Stimulated activated CD4-positive, alpha-beta T cell treated with anti-CD3 and anti-CD28 coated beads, Interleukin-4, amount 100 ng/mL, for 4 hours (primary cell): ENCODE data around the gene NPIPA7.
"Not testable (repeated sequence)": the region's sequence is repeated elsewhere in the genome, so short reads cannot be mapped to it uniquely, and the experiment has no call there.

ENCODE experiments used
- DNase-seq, 2 experiments: peaks; one replicate each; pipeline ENCODE4 v3.0.0-alpha.2; 2020

Gene NPIPA7

DNA sequence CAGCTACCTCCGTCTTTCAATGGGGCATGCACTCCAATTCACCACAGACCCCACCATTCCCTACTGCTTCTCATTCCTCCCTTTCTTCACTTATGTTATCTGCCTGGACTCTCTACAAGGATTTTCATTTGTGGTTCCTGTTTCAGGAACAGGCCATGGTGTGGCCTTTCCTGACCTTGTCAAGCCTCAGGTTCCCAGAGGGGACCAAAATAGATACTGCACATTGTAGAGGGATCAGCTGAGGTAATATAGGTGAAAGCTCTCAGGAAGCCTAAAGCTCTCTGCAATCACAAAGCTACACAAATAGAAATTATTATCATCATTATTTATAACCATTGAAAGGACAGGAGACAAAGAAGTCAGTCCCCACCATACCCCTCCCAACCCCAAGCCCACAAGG, 41.6 kb downstream of the NPIPA7 start:
- DNase-seq: not testable (repeated sequence)

DNA sequence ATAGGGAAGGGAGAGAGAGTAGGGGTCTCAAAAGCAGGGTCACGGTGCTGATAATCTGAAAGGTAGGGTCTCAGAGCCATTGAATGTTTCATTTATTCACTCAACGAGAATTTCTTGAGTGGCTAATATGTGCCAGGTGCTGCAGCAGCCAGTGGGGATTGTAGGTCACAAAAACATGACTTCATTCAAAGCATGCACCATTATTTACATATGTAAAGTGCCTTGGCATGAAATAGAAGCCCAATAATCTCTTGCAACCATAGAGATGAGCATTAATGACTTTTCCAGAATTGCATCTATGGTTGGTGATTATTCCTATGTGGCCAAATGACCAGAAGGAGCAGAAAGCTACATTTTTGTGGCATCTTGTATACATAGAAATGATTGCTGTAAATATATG, 46.2 kb downstream of the NPIPA7 start:
- DNase-seq: not testable (repeated sequence)

DNA sequence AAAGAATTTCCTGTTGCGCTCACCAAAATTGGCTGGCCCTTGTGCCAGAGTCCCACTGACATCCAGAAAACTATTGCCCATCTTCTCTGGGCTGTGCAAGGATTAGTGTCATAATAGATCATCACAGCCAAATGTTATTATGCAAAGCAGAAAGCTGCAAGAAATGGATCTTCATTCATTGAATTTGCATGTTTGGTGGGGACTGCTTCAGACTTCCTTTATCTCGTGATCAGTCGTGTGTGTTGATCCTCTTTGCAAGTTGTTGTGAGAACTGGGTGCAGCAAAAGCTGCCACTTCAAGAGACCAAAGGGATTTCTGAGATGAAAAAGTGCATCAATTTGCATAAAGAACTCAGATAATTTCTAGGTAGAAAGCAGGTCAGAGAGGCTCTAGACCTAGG, 52.2 kb downstream of the NPIPA7 start:
- DNase-seq: not testable (repeated sequence)

DNA sequence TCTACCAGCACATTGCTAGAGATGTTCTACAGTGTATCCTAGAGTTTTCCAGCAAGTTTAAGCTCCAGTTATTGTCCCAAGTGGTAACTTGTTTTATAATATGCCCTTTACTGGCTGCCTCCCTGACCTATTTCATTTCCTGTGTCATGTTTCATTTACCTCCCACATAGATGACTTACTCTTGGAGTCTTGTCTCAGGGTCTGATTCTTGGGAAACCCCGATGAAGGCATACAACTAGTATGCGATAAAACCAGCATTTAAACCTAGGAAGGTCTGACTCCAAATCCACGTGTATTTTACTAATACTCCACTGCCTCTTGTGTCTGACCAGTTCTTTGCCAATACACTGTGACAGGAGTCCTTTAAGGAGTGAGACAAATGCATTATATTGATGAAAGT, 55.8 kb downstream of the NPIPA7 start:
- DNase-seq: not testable (repeated sequence)

DNA sequence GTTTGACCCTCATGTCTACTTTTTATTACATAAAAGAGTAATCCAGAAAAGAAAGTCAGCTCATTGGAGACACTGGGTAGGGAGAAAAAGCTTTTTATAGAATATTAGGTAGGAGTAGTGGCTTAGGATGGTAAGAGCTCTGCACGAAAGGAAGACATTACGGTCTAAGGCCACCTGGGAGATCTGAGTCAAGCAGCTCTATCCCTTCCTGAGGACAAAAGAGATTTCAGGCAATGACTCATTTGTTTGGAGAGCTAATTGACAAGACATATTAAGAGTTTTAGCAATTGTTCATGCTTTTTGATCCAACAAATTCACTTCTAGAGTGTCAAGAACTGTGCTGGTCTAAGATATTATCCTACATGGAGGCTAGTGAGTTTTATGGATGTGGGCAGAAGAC, 62.5 kb downstream of the NPIPA7 start:
- not testable (repeated sequence) for DNase-seq
